K562 (cell line): Measurements from ENCODE around the gene ZFP28. TPM values are rescaled to one million over a fixed set of nuclear protein-coding genes. Genes with fewer than 3 reads are reported as not detected.
A peak's percentile ranks its signal among the peaks of the same experiment; 100 is the strongest.

Source experiments
- ATAC-seq: fragments of 200-7000 bp; cut with Tn5 transposase; 3 replicates; pipeline ENCODE4 v1.9.1; 2020; ENCODE audit warnings: moderate library complexity
- BruUV-seq: library from RNA; stranded (reverse); fragments of 400-500 nt; replicated peaks from 2 replicates; lab custom pipeline; 2021; lab: Mats Ljungman, UMichigan
- CTCF ChIA-PET: fragments of 300-600 bp; formaldehyde crosslinking; extraction: SDS; loops from one replicate; lab custom pipeline; 2021; ENCODE audit warnings: low intra/inter-chr PET ratio; lab: Yijun Ruan, JAX
- POLR2A ChIA-PET: fragments of 300-600, 350-650 bp; sonication (Branson Sonifier 250); formaldehyde crosslinking; extraction: SDS; loops from one replicate; lab custom pipeline; 2021; ENCODE audit warnings: antibody characterized with exemption, inconsistent platforms; lab: Yijun Ruan, JAX
- DNase-seq, 4 experiments: peaks; one replicate each; pipeline versions ENCODE4 v3.0.0 to v3.0.0-alpha.2; 2011 to 2018; ENCODE audit warnings: low spot score in 3 of 4, mixed read lengths in 3 of 4; ENCODE audit errors: extremely low read depth in 1 of 4
- FAIRE-seq: peaks from 2 replicates; lab custom pipeline; 2011; peaks lifted over from hg19 to GRCh38; lab: Jason Lieb, UNC
- H2AFZ ChIP-seq: 2 replicates; pipeline ENCODE4 v1.6.0; 2011; ENCODE audit warnings: low read depth, low read length, control low read depth, inconsistent platforms
- H3K27ac ChIP-seq: fragments of 200-600 bp; 3 replicates; pipeline ENCODE4 v1.8.0; 2011; ENCODE audit warnings: low read depth, mild to moderate bottlenecking, control low read depth, inconsistent platforms, low read length, moderate library complexity, mixed read lengths; ENCODE audit errors: extremely low read depth
- H3K27me3 ChIP-seq, 2 experiments: fragments of 300-600 bp in 1 of 2; 2 replicates in 1 of 2; 3 replicates in 1 of 2; pipeline versions ENCODE4 v1.6.0 to v1.8.0; 2011; ENCODE audit warnings: inconsistent platforms in 2 of 2, low read length in 2 of 2, mild to moderate bottlenecking in 1 of 2, mixed read lengths in 1 of 2, moderate library complexity in 1 of 2; ENCODE audit not compliant: control insufficient read depth in 2 of 2, insufficient read depth in 2 of 2
- H3K36me3 ChIP-seq: fragments of 300-600 bp; 3 replicates; pipeline ENCODE4 v1.8.0; 2011; ENCODE audit warnings: mild to moderate bottlenecking, low read length, inconsistent platforms; ENCODE audit not compliant: control insufficient read depth, insufficient read depth
- H3K4me1 ChIP-seq, 2 experiments: fragments of 200-600 bp in 1 of 2; replicated peaks in 1 of 2; 2 replicates in 1 of 2; 3 replicates in 1 of 2; pipeline versions ENCODE4 v1.5.1 to v1.8.0; 2011; ENCODE audit warnings: inconsistent platforms in 2 of 2, low read length in 2 of 2, mild to moderate bottlenecking in 1 of 2, mixed read lengths in 1 of 2, moderate library complexity in 1 of 2; ENCODE audit not compliant: control insufficient read depth in 2 of 2, insufficient read depth in 2 of 2
- H3K4me2 ChIP-seq: 2 replicates; pipeline ENCODE4 v1.6.1; 2011; ENCODE audit warnings: low read length, control low read depth, inconsistent platforms, mixed read lengths; ENCODE audit not compliant: insufficient read depth
- H3K4me3 ChIP-seq: fragments of 200-600 bp; sonication (generic), shearing (Covaris generic); 2 replicates; pipeline ENCODE4 v1.5.1; 2016; ENCODE audit warnings: control low read depth, inconsistent platforms
- H3K79me2 ChIP-seq: fragments of 200-600 bp; 3 replicates; pipeline ENCODE4 v1.8.0; 2011; ENCODE audit warnings: low read length, inconsistent platforms; ENCODE audit not compliant: control insufficient read depth, insufficient read depth
- H3K9ac ChIP-seq, 2 experiments: 2 replicates each; pipeline versions ENCODE4 v1.6.0 to v1.6.1; 2011; ENCODE audit warnings: low read depth in 2 of 2, low read length in 2 of 2, control low read depth in 1 of 2, inconsistent platforms in 1 of 2, mild to moderate bottlenecking in 1 of 2, mixed read lengths in 1 of 2; ENCODE audit not compliant: insufficient read depth in 1 of 2
- H3K9me1 ChIP-seq: one replicate; pipeline ENCODE4 v1.6.0; 2011; ENCODE audit warnings: inconsistent platforms, mild to moderate bottlenecking, low read length, moderate library complexity; ENCODE audit not compliant: control insufficient read depth, insufficient read depth
- H3K9me3 ChIP-seq: replicated peaks from 2 replicates; pipeline ENCODE4 v1.5.1; 2011; ENCODE audit warnings: low read depth, low read length, inconsistent platforms; ENCODE audit not compliant: control insufficient read depth, insufficient read depth
- H4K20me1 ChIP-seq: replicated peaks from 2 replicates; pipeline ENCODE4 v1.6.1; 2011; ENCODE audit warnings: low read length, inconsistent platforms, mixed read lengths; ENCODE audit not compliant: control insufficient read depth, insufficient read depth
- BACH1 ChIP-seq: fragments of 200-800 bp; sonication (Bioruptor generic); IDR thresholded peaks from 2 replicates; pipeline ENCODE4 v1.6.1; 2016; ENCODE audit warnings: missing genetic modification characterization, missing compliant biosample characterization
- E2F1 ChIP-seq: sonication (generic); formaldehyde crosslinking; IDR thresholded peaks from 2 replicates; pipeline ENCODE4 v1.8.1; 2023; ENCODE audit warnings: mild to moderate bottlenecking, missing genetic modification reagents, moderate library complexity
- EP300 ChIP-seq: IDR thresholded peaks from 2 replicates; pipeline ENCODE4 v1.6.1; 2012; ENCODE audit warnings: low read length, improper control_type of control experiment
- HMGN3 ChIP-seq: IDR thresholded peaks from 2 replicates; pipeline ENCODE4 v1.6.1; 2011; ENCODE audit warnings: borderline replicate concordance, low read depth, mild to moderate bottlenecking, mixed read lengths, low read length; ENCODE audit not compliant: insufficient read length; ENCODE audit errors: extremely low read depth
- IFI16 ChIP-seq: fragments of 250-450 bp; sonication (Bioruptor Pico); IDR thresholded peaks from 2 replicates; pipeline ENCODE4 v2.1.2; 2022; ENCODE audit warnings: mild to moderate bottlenecking, inconsistent platforms
- MBD2 ChIP-seq: sonication (generic); IDR thresholded peaks from 2 replicates; pipeline ENCODE4 v1.6.1; 2016; ENCODE audit warnings: low read depth, borderline replicate concordance
- MCM2 ChIP-seq: fragments of 450-650 bp; IDR thresholded peaks from 2 replicates; pipeline ENCODE4 v1.6.1; 2017; ENCODE audit warnings: low read depth, mild to moderate bottlenecking
- NFRKB ChIP-seq: fragments of 450-650 bp; IDR thresholded peaks from 2 replicates; pipeline ENCODE4 v1.6.1; 2016; ENCODE audit warnings: low read depth
- RAD21 ChIP-seq, 2 experiments: fragments of 250-450 bp in 1 of 2; fragments of 450-650 bp in 1 of 2; sonication (Bioruptor Pico) in 1 of 2; formaldehyde crosslinking in 1 of 2; IDR thresholded peaks in 1 of 2; conservative IDR thresholded peaks in 1 of 2; 2 replicates each; pipeline versions ENCODE4 v1.4.0 to v1.8.0; 2020 to 2022; ENCODE audit warnings: mild to moderate bottlenecking in 2 of 2, moderate library complexity in 1 of 2
- SIRT6 ChIP-seq: IDR thresholded peaks from one replicate; pipeline ENCODE4 v1.6.1; 2012; ENCODE audit warnings: low read depth, mild to moderate bottlenecking, control low read depth, inconsistent platforms, low read length, moderate library complexity
- SMAD3 ChIP-seq: fragments of 450-650 bp; formaldehyde crosslinking; conservative IDR thresholded peaks from 2 replicates; pipeline ENCODE4 v1.4.0; 2020; ENCODE audit warnings: mild to moderate bottlenecking
- SMC3 ChIP-seq: conservative IDR thresholded peaks from 2 replicates; pipeline ENCODE4 v1.6.1; 2011; ENCODE audit warnings: low read depth, low read length, improper control_type of control experiment; ENCODE audit not compliant: insufficient read depth
- TOE1 ChIP-seq, 2 experiments: fragments of 450-650 bp in 1 of 2; sonication (generic) in 1 of 2; formaldehyde crosslinking in 1 of 2; IDR thresholded peaks; 2 replicates each; pipeline versions ENCODE4 v1.7.1 to v1.8.0; 2016 to 2022; ENCODE audit warnings: borderline replicate concordance in 2 of 2, mild to moderate bottlenecking in 2 of 2, antibody characterized with exemption in 1 of 2, inconsistent platforms in 1 of 2, low read depth in 1 of 2, missing genetic modification reagents in 1 of 2, moderate library complexity in 1 of 2
- ZNF24 ChIP-seq: fragments of 450-650 bp; IDR thresholded peaks from 2 replicates; pipeline ENCODE4 v1.6.1; 2016
- ZNF408 ChIP-seq: fragments of 250-450 bp; sonication (Bioruptor Pico); IDR thresholded peaks from 2 replicates; pipeline ENCODE4 v1.4.0; 2020; ENCODE audit warnings: low read depth, mild to moderate bottlenecking, moderate library complexity
- ZNF41 ChIP-seq: fragments of 250-450 bp; sonication (Bioruptor Pico); conservative IDR thresholded peaks from 2 replicates; pipeline ENCODE4 v1.4.0; 2020; ENCODE audit warnings: mild to moderate bottlenecking
- ZNF589 ChIP-seq: fragments of 200-800 bp; sonication (Bioruptor generic); IDR thresholded peaks from 2 replicates; pipeline ENCODE4 v1.6.1; 2016; ENCODE audit warnings: low read depth, missing genetic modification characterization, missing compliant biosample characterization
- WGBS: fragments of 100-300 bp; shearing (Covaris generic); methylation state at CpG from one replicate; pipeline ENCODE4 v1.1.6; 2016; ENCODE audit warnings: low coverage, mixed read lengths; ENCODE audit not compliant: insufficient coverage; ENCODE audit errors: missing lambda C conversion rate; 5-methylcytosine and 5-hydroxymethylcytosine counted together
- in situ Hi-C: fragments of 300-500 bp; cut with MboI; formaldehyde crosslinking; loops from 4 replicates; pipeline ENCODE4 v1.15.0; 2018; ENCODE audit warnings: inconsistent platforms, mixed read lengths
- intact Hi-C: fragments of 100-400 bp; cut with micrococcal nuclease; formaldehyde crosslinking; loops from 2 replicates; pipeline ENCODE4 v1.14.2; 2022
- polyA plus RNA-seq, 8 experiments: library from polyadenylated mRNA; depleted of rRNA in 4 of 8; stranded (reverse) in 5 of 8; unstranded in 3 of 8; fragments of >200 nt; fragmentation: Nextera tagmentation in 2 of 8; fragmentation: Illumina TruSeq in 1 of 8; extraction: Ambion mirVana in 2 of 8; extraction: Trizol in 1 of 8; gene quantifications; 2 replicates each; pipeline versions ENCODE4 v1.2.1 to v1.2.3, GENCODE V29; 2011 to 2014; ENCODE audit warnings: inconsistent platforms in 1 of 8, missing spikeins in 1 of 8
- total RNA-seq, 7 experiments: library from RNA; depleted of rRNA in 6 of 7; stranded (reverse); fragments of >200 nt in 6 of 7; fragmentation: Illumina TruSeq in 2 of 7; extraction: Trizol in 2 of 7; gene quantifications; 2 replicates each; pipeline versions ENCODE4 v1.2.1 to v1.2.3, GENCODE V29; 2011 to 2021; ENCODE audit warnings: low replicate concordance in 1 of 7
- TF ChIP-seq, protein P1 (sequence below): fragments of 450-650 bp; formaldehyde crosslinking; IDR thresholded peaks from 2 replicates; pipeline ENCODE4 v1.4.0; 2022; ENCODE audit warnings: missing genetic modification characterization
- TF ChIP-seq, protein P2 (sequence below), 3 experiments: IDR thresholded peaks in 2 of 3; conservative IDR thresholded peaks in 1 of 3; 2 replicates each; pipeline ENCODE4 v1.5.1; 2011 to 2012; ENCODE audit warnings: low read length in 3 of 3, mild to moderate bottlenecking in 3 of 3, control low read depth in 2 of 3, improper control_type of control experiment in 1 of 3, inconsistent platforms in 1 of 3, low read depth in 1 of 3, mixed read lengths in 1 of 3, moderate library complexity in 1 of 3; ENCODE audit not compliant: insufficient read depth in 2 of 3

The ZFP28 gene
- total and polyA plus RNA-seq, 9 of the 15 experiments (the other 6 are each of a cell fraction or from before 2014, with no cell fraction given): 0.01 to 0.04 TPM; not detected in 7

DNA sequence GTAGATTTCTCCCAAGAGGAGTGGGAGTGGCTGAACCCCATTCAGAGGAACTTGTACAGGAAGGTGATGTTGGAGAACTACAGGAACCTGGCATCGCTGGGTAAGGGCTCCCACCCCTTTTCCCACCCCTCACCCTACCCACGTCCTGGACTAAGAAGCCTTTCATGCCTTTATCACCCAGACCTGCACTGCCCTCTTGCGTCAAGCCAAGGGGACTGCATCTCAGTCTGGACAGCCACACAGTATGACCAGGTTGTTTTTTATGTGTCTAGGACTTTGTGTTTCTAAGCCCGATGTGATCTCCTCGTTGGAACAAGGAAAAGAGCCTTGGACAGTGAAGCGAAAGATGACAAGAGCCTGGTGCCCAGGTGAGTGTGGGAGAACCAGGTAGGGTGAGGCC, 8.8 kb downstream of the ZFP28 start:
- ChIA-PET CTCF (no interaction called here), POLR2A (no interaction called here)
- ATAC-seq (no peak), DNase-seq (peak; percentile 20 to 35 (median 33)), FAIRE-seq (no peak)
- Histone ChIP-seq H3K27ac (no peak overlapping the region), H4K20me1 (no peaks in the 10 kb centered on the region), H3K36me3 (no peaks in the 10 kb centered on the region), H3K79me2 (no peaks in the 10 kb centered on the region), H3K27me3 (no peaks in the 10 kb centered on the region), H3K9me3 (no peaks in the 10 kb centered on the region), H3K4me1 (no peaks in the 10 kb centered on the region), H3K4me3 (no peak overlapping the region), H3K9me1 (no peaks in the 10 kb centered on the region), H3K9ac (no peak overlapping the region), H2AFZ (no peak overlapping the region), H3K4me2 (no peak overlapping the region)
- BruUV-seq: no TSS peak
- intact Hi-C loops (loop anchor here (10.0 kb wide), 1 partner anchor 293 kb away; no protein-coding TSS in a partner anchor), in situ Hi-C loops (no loop called here)
- 3% methylated on average over 5 of the region's 6 CpGs for WGBS
- TF ChIP-seq NFRKB (no peak), ZNF589 (CRISPR knock-in tag) (no peak), SMC3 (0 out of 2 replicates have a peak, but pooled peaks have one; percentile 21), SIRT6 (no peak), BACH1 (no peak), E2F1 (CRISPR knock-in tag) (no peak), HMGN3 (no peak), ZNF41 (CRISPR knock-in tag) (no peak), ZNF24 (no peak), SMAD3 (no peak), MBD2 (no peak), TOE1 (IDR thresholded peaks at IDR 0.05; ENCODE audit: borderline replicate concordance) (no peak), TOE1 (CRISPR knock-in tag; IDR thresholded peaks at IDR 0.05; ENCODE audit: borderline replicate concordance, low read depth) (no peak), MCM2 (no peak), EP300 (no peak), ZNF408 (CRISPR knock-in tag) (no peak), IFI16 (CRISPR knock-in tag) (no peak), RAD21 (CRISPR knock-in tag; conservative IDR thresholded peaks at IDR 0.05 in 1 of 2, IDR thresholded peaks at IDR 0.05 in 1 of 2) (peak in 1 of 2 experiments; percentile 38; a peak in 2 of 4 replicates)
- TF ChIP-seq, protein P1, sequence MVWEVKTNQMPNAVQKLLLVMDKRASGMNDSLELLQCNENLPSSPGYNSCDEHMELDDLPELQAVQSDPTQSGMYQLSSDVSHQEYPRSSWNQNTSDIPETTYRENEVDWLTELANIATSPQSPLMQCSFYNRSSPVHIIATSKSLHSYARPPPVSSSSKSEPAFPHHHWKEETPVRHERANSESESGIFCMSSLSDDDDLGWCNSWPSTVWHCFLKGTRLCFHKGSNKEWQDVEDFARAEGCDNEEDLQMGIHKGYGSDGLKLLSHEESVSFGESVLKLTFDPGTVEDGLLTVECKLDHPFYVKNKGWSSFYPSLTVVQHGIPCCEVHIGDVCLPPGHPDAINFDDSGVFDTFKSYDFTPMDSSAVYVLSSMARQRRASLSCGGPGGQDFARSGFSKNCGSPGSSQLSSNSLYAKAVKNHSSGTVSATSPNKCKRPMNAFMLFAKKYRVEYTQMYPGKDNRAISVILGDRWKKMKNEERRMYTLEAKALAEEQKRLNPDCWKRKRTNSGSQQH: no peak
- TF ChIP-seq, protein P2, sequence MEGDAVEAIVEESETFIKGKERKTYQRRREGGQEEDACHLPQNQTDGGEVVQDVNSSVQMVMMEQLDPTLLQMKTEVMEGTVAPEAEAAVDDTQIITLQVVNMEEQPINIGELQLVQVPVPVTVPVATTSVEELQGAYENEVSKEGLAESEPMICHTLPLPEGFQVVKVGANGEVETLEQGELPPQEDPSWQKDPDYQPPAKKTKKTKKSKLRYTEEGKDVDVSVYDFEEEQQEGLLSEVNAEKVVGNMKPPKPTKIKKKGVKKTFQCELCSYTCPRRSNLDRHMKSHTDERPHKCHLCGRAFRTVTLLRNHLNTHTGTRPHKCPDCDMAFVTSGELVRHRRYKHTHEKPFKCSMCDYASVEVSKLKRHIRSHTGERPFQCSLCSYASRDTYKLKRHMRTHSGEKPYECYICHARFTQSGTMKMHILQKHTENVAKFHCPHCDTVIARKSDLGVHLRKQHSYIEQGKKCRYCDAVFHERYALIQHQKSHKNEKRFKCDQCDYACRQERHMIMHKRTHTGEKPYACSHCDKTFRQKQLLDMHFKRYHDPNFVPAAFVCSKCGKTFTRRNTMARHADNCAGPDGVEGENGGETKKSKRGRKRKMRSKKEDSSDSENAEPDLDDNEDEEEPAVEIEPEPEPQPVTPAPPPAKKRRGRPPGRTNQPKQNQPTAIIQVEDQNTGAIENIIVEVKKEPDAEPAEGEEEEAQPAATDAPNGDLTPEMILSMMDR (IDR thresholded peaks at IDR 0.05 in 2 of 3, conservative IDR thresholded peaks at IDR 0.05 in 1 of 3; ENCODE audit: insufficient read depth in 2 of 3, low read depth in 1 of 3, low read length in 3 of 3): peak; percentile 46 to 55 (median 53)
